ENCODE results near the gene MICB.

Gene MICB

DNA sequence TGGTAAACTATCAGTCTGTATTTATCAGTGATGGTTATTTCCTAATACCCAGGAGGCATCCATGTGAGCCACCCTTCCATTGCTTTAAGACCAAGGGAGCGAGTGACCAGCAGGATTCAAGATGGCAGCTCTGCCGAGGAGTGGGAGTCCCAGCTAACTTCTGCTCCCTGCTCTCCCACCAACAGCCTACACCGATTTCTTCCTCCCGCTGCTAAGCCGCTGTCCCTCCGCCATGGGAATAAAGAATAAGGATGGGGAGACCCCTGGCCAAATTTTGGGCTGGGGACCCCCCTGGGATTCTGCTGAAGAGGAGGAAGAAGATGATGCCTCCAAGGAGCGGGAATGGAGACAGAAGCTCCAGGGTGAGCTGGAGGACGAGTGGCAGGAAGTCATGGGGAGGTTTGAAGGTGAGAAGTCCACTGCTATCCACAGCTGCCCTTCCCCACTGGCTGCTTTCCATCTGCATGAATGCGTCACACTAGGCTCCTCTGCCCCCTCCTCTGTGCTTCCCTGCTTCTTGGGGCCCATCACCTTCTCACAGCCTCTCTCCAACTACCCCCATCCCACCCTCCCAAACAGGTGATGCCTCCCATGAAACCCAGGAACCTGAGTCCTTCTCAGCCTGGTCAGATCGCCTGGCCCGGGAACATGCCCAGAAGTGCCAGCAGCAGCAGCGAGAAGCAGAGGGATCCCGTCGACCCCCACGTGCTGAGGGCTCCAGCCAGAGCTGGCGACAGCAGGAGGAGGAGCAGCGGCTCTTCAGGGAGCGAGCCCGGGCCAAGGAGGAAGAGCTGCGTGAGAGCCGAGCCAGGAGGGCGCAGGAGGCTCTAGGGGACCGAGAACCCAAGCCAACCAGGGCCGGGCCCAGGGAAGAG is 59.7 kb downstream of the MICB start:
- Histone ChIP-seq H3K9me3 (ENCODE audit: low read depth, low read length) (no peaks in the 10 kb centered on the region), H3K36me3 (ENCODE audit: insufficient read depth, low read length) (peaks cover 18% of the 10 kb centered on the region; the same call in 1 of the 2 replicates), H3K27ac (no peak overlapping the region), H3K4me3 (no peak overlapping the region), H3K9ac (ENCODE audit: insufficient read length) (no peak overlapping the region)
- no peak for DNase-seq (ENCODE audit: low read depth, low spot score)
- no peak for TF ChIP-seq EZH2 (IDR thresholded peaks at IDR 0.05)
- TF ChIP-seq FOXP2 (optimal IDR thresholded peaks at IDR 0.05; ENCODE audit: control extremely low read depth, extremely low read length, insufficient read depth) = no peak
- no peak for TF ChIP-seq POLR2AphosphoS5 (IDR thresholded peaks at IDR 0.05; ENCODE audit: borderline replicate concordance, low read depth, low read length)

DNA sequence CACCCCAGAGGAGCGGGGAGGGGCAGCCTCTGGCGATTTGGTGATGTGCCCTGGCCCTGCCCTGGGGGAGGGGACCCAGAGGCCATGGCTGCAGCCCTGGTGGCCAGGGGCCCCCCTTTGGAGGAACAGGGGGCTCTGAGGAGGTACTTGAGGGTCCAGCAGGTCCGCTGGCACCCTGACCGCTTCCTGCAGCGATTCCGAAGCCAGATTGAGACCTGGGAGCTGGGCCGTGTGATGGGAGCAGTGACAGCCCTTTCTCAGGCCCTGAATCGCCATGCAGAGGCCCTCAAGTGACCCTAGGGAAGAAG is 60.3 kb downstream of the MICB start:
- Histone ChIP-seq H3K36me3 (ENCODE audit: insufficient read depth, low read length) (peaks cover 17% of the 10 kb centered on the region; the same call in 1 of the 2 replicates), H3K27ac (no peak overlapping the region), H3K9me3 (ENCODE audit: low read depth, low read length) (no peaks in the 10 kb centered on the region), H3K9ac (ENCODE audit: insufficient read length) (no peak overlapping the region), H3K4me3 (no peak overlapping the region)
- TF ChIP-seq POLR2AphosphoS5 (IDR thresholded peaks at IDR 0.05; ENCODE audit: borderline replicate concordance, low read depth, low read length) (no peak), EZH2 (IDR thresholded peaks at IDR 0.05) (no peak), FOXP2 (optimal IDR thresholded peaks at IDR 0.05; ENCODE audit: control extremely low read depth, extremely low read length, insufficient read depth) (no peak)
- DNase-seq (ENCODE audit: low read depth, low spot score) = no peak

DNA sequence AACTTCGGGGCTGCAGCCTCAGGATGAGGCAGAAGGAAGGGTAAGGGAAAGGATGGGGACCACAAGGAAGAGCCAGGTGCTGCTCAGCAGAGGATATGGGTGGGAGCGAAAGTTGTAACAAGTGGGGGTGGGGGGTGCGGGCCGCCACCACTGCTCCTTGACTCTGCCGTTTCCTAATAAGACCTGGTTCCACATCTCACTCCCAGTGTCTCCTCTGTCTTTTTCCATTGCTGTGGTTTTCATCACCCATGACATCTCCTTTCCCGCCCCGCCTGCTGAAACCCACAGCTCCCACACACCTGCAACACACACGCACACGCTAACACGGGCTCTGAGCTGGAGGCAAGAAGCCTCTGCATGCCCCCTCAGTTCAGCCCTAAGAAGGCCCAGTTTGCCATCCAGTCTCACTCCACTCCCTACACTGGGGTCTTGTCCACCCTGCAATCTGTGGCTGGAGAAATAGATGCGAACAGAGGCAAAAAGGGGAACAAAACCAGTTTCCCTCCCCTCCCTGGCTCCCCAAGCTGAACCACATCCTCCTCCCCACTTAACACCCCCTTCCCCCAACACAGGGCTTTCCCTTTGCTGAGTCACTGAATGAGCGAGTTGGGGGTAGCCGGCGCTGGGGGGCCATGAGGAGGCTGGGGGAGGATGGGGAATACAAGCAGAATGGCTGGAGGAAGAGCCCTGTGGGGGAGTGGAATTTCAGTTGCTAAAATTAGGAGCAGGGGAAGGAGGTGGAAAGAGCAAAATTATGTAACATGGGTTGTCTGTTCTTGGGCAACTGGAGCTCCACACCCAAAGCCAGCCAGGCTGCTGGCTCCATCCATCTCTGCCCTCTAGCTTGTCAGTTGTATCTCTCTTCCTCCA is 60.9 kb downstream of the MICB start:
- TF ChIP-seq POLR2AphosphoS5 (IDR thresholded peaks at IDR 0.05; ENCODE audit: borderline replicate concordance, low read depth, low read length) (no peak), FOXP2 (optimal IDR thresholded peaks at IDR 0.05; ENCODE audit: control extremely low read depth, extremely low read length, insufficient read depth) (no peak), EZH2 (IDR thresholded peaks at IDR 0.05) (no peak)
- no peak overlapping the region for H3K27ac ChIP-seq
- H3K9me3 ChIP-seq (ENCODE audit: low read depth, low read length) = no peaks in the 10 kb centered on the region
- DNase-seq (ENCODE audit: low read depth, low spot score) = no peak
- peaks cover 13% of the 10 kb centered on the region; the same call in 1 of the 2 replicates for H3K36me3 ChIP-seq (ENCODE audit: insufficient read depth, low read length)
- H3K4me3 ChIP-seq = no peak overlapping the region
- no peak overlapping the region for H3K9ac ChIP-seq (ENCODE audit: insufficient read length)

DNA sequence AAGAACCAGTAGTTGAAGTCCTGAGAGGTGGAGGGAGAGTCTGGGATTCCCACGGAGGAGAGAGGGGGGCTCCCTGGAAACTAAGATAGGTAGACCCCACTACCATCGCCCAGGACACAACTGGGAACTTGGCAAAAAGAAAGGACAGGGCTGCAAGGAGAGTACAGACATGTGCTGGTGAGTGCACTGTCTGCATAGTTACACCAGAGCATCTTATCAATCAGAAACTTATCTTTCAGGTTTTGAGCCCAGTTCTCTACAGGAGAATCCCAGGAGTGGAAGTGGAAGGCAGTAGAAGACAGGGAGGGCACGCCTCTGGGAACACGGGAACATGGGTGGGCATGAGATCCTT is 61.6 kb downstream of the MICB start:
- Histone ChIP-seq H3K36me3 (ENCODE audit: insufficient read depth, low read length) (peaks cover 13% of the 10 kb centered on the region; the same call in 1 of the 2 replicates), H3K9ac (ENCODE audit: insufficient read length) (no peak overlapping the region), H3K4me3 (no peak overlapping the region), H3K9me3 (ENCODE audit: low read depth, low read length) (no peaks in the 10 kb centered on the region), H3K27ac (no peak overlapping the region)
- TF ChIP-seq FOXP2 (optimal IDR thresholded peaks at IDR 0.05; ENCODE audit: control extremely low read depth, extremely low read length, insufficient read depth) (no peak), EZH2 (IDR thresholded peaks at IDR 0.05) (no peak), POLR2AphosphoS5 (IDR thresholded peaks at IDR 0.05; ENCODE audit: borderline replicate concordance, low read depth, low read length) (no peak)
- no peak for DNase-seq (ENCODE audit: low read depth, low spot score)

DNA sequence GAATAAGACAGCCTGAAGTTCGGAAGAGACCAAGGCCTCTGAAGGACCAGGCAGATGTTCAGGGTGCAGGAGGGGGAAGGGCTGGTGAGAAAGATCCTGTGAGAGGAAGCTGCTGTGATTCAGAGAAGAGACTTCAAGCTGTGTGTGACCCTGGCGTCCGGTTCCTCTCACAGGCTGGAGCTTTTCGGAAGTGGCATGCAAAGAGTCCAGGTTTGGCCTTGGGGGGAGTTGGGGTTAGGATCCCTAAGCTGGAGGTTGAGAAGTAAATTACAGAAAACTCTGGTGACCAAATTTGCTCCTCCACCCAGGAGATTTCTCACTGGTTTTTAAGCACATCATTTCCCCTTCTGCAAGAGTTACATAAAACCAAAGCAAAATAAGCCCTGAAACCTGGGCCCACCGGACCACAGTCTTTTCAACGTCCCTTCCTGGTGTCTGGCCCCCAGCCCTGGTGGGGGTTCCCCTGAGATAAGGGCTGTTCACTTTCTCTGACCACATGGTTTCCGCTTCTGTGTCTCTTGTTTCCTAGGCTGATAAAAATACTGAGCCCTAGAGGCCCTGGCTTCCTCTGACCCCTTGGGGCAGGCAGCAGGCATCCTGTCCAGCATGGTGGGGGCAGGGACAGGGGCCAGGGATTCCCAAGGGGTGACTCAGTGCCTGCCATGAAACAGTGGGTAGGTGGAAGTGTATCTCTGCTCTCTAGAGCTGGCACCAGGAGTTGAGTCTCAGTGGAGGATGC is 62.2 kb downstream of the MICB start:
- H3K4me3 ChIP-seq = no peak overlapping the region
- peaks cover 13% of the 10 kb centered on the region; the same call in 1 of the 2 replicates for H3K36me3 ChIP-seq (ENCODE audit: insufficient read depth, low read length)
- H3K9me3 ChIP-seq (ENCODE audit: low read depth, low read length) = no peaks in the 10 kb centered on the region
- H3K9ac ChIP-seq (ENCODE audit: insufficient read length) = no peak overlapping the region
- DNase-seq (ENCODE audit: low read depth, low spot score) = no peak
- TF ChIP-seq EZH2 (IDR thresholded peaks at IDR 0.05) = no peak
- no peak for TF ChIP-seq POLR2AphosphoS5 (IDR thresholded peaks at IDR 0.05; ENCODE audit: borderline replicate concordance, low read depth, low read length)
- no peak for TF ChIP-seq FOXP2 (optimal IDR thresholded peaks at IDR 0.05; ENCODE audit: control extremely low read depth, extremely low read length, insufficient read depth)
- no peak overlapping the region for H3K27ac ChIP-seq

DNA sequence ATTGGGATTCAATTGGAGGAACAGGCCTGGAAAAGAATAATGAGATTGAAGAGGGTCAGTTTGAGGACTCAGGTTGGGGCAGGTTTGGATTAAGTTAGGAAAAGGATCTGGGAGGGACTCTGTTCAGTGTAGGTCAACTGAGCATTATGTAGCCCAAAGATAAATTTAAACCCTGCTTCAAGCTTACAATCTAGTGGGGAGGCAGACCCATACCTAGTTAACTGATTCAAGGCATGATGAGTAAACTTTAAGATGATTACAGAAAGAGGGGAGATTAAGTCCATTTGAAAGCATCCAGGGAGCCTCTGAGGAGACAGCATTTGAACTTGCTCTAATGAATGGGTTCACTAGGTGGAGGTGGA is 62.7 kb downstream of the MICB start:
- no peak overlapping the region for H3K4me3 ChIP-seq
- no peak overlapping the region for H3K27ac ChIP-seq
- H3K9me3 ChIP-seq (ENCODE audit: low read depth, low read length) = no peaks in the 10 kb centered on the region
- DNase-seq (ENCODE audit: low read depth, low spot score) = no peak
- TF ChIP-seq POLR2AphosphoS5 (IDR thresholded peaks at IDR 0.05; ENCODE audit: borderline replicate concordance, low read depth, low read length) (no peak), EZH2 (IDR thresholded peaks at IDR 0.05) (no peak), FOXP2 (optimal IDR thresholded peaks at IDR 0.05; ENCODE audit: control extremely low read depth, extremely low read length, insufficient read depth) (no peak)
- no peak overlapping the region for H3K9ac ChIP-seq (ENCODE audit: insufficient read length)
- H3K36me3 ChIP-seq (ENCODE audit: insufficient read depth, low read length) = peaks cover 13% of the 10 kb centered on the region; the same call in 1 of the 2 replicates
